Aorta (tissue), 5 donors: ENCODE results near the gene ING5. TPM values are rescaled to one million over a fixed set of nuclear protein-coding genes. Genes with fewer than 3 reads are reported as not detected.
"Not testable (repeated sequence)": the region's sequence is repeated elsewhere in the genome, so short reads cannot be mapped to it uniquely, and the experiment has no call there.

Experiments
- ATAC-seq: fragments of 200-7000 bp; cut with Tn5 transposase; one replicate; pipeline ENCODE4 v1.9.1; 2022; ENCODE audit warnings: moderate library complexity; ENCODE audit not compliant: low FRiP score
- DNase-seq, 2 donors: peaks; one replicate each; pipeline ENCODE4 v3.0.0-alpha.2; 2020
- H3K27ac ChIP-seq, 2 donors: one replicate each; pipeline ENCODE4 v1.5.1; 2013; ENCODE audit warnings: low read length in 2 of 2, mild to moderate bottlenecking in 2 of 2, moderate library complexity in 2 of 2, control low read depth in 1 of 2, inconsistent platforms in 1 of 2, low read depth in 1 of 2
- H3K27me3 ChIP-seq, 2 donors: one replicate each; pipeline ENCODE4 v1.6.1; 2013; ENCODE audit warnings: control low read depth in 1 of 2, low read length in 1 of 2, mild to moderate bottlenecking in 1 of 2, moderate library complexity in 1 of 2; ENCODE audit not compliant: insufficient read depth in 2 of 2, control insufficient read depth in 1 of 2
- H3K36me3 ChIP-seq, 2 donors: one replicate each; pipeline ENCODE4 v1.6.1; 2013; ENCODE audit warnings: control low read depth in 1 of 2, low read length in 1 of 2, mild to moderate bottlenecking in 1 of 2; ENCODE audit not compliant: insufficient read depth in 2 of 2, control insufficient read depth in 1 of 2
- H3K4me1 ChIP-seq, 2 donors: one replicate each; pipeline ENCODE4 v1.6.1; 2013; ENCODE audit warnings: low read length in 2 of 2, control low read depth in 1 of 2, mild to moderate bottlenecking in 1 of 2, moderate library complexity in 1 of 2; ENCODE audit not compliant: insufficient read depth in 2 of 2, control insufficient read depth in 1 of 2
- H3K4me3 ChIP-seq, 2 donors: one replicate each; pipeline ENCODE4 v1.5.1; 2013; ENCODE audit warnings: low read length in 2 of 2, control low read depth in 1 of 2, mild to moderate bottlenecking in 1 of 2
- H3K9me3 ChIP-seq: one replicate; pipeline ENCODE4 v1.6.1; 2013; ENCODE audit warnings: mild to moderate bottlenecking, low read length; ENCODE audit not compliant: control insufficient read depth
- WGBS, 2 donors: extraction: QIAGEN DNeasy Blood & Tissue Kit; methylation state at CpG; one replicate each; pipeline ENCODE4 v1.1.7; 2013; 5-methylcytosine and 5-hydroxymethylcytosine counted together
- intact Hi-C, 2 donors: fragments of 100-400 bp; cut with DNase I; formaldehyde crosslinking; loops; one replicate each; pipeline versions ENCODE4 v1.14.2 to v1.15.0; 2022
- polyA plus RNA-seq, 2 donors: library from polyadenylated mRNA; stranded (reverse); fragments of 200-250 nt; gene quantifications; one replicate each; pipeline ENCODE4 v1.2.3, GENCODE V29; 2013
- total RNA-seq, 2 donors: library from RNA; stranded (reverse); fragmentation: NEBNext Ultra II Directional; extraction: Animal tissue kit (Norgen Biotek cat#: 25700); gene quantifications; one replicate each; pipeline ENCODE4 v1.2.1, GENCODE V29; 2021
- donor health status: healthy with polysubstance abuse.
- donor health status: Bipolar disorder and iron deficiency.
- donor health status: DM: no; HTN: no; CAD: no.
- donor health status: DM: no; HTN: no; CAD: no.
- donor health status: DM: yes; HTN: yes; CAD: no.

Gene ING5
- total and polyA plus RNA-seq, 4 donors: 11.9 to 51.7 (median 31.2) TPM

- no peak overlapping the region for H3K4me3 ChIP-seq
- DNase-seq (no peak), ATAC-seq (no peak)
- no peak overlapping the region for H3K27ac ChIP-seq
- no peaks in the 10 kb centered on the region for H3K27me3 ChIP-seq
- no peaks in the 10 kb centered on the region for H3K4me1 ChIP-seq
- 74 to 82% methylated on average over 5 of the region's 5 CpGs for WGBS, 2 donors
- no peaks in the 10 kb centered on the region for H3K9me3 ChIP-seq
- intact Hi-C loops: no loop called here
- peaks cover 0 to 8% of the 10 kb centered on the region in 2 donors for H3K36me3 ChIP-seq
Observed at GRCh38 chr2:241658296-241658695, 43.5 kb upstream of the ING5 start.

GRCh38 chr2:241659150-241659739, 42.6 kb upstream of the ING5 start:
- ATAC-seq (peak; percentile 44), DNase-seq (no peak)
- 52 to 53% methylated on average over 26 of the region's 26 CpGs for WGBS, 2 donors
- intact Hi-C loops: no loop called here
- Histone ChIP-seq H3K4me3 (no peak overlapping the region), H3K9me3 (no peaks in the 10 kb centered on the region), H3K36me3 (peaks cover 0 to 8% of the 10 kb centered on the region in 2 donors), H3K4me1 (no peaks in the 10 kb centered on the region), H3K27me3 (no peaks in the 10 kb centered on the region), H3K27ac (no peak overlapping the region)

DNA sequence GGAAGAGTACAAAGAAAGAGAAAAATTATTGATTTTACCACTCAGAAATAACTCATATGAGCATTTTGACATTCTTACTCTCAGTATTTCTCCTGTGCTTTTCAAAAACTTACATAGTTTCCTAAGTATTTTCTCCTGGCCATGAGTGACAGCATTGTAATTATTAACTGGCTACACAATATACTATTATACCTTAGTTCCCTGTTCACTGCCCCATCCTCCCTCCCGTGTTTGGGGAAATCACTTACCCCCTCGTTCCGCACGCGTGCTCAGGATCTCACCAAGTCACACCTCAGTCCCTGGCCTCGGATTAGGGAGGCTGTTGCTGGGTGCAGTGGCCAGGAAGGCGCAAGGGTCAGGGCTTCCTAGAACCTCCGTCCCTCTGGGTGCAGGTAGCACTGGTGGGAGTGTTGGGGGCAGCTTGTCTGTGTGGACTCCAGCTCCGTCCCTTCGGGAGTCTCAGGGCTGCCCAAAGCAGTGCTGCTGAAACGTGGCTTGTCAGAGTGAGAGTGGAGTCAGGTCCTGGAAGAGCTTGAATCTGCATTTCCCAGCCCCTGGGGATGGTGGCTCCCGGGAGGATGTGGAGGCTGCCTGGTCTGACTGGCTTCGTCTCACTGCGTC, 41.1 kb upstream of the ING5 start:
- Histone ChIP-seq H3K36me3 (peaks cover 0 to 8% of the 10 kb centered on the region in 2 donors), H3K9me3 (no peaks in the 10 kb centered on the region), H3K27ac (no peak overlapping the region), H3K4me3 (no peak overlapping the region), H3K4me1 (no peaks in the 10 kb centered on the region), H3K27me3 (no peaks in the 10 kb centered on the region)
- WGBS, 2 donors: 90 to 94% methylated on average over 14 of the region's 14 CpGs
- ATAC-seq: no peak
- intact Hi-C loops: no loop called here
- DNase-seq: no peak

DNA sequence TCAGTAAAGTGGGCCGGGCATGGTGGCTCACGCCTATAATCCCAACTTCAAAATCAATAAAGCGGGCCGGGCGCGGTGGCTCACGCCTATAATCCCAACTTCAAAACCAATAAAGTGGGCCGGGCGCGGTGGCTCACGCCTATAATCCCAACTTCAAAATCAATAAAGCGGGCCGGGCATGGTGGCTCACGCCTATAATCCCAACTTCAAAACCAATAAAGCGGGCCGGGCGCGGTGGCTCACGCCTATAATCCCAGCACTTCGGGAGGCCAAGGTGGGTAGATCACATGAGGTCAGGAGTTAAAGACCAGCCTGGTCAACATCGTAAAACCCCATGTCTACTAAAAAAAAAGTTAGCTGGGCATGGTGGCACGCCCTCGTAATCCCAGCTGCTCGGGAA, 39.1 kb upstream of the ING5 start:
- intact Hi-C loops, ATAC-seq, DNase-seq, H3K27me3 ChIP-seq, H3K4me1 ChIP-seq, H3K9me3 ChIP-seq, H3K4me3 ChIP-seq, H3K36me3 ChIP-seq, H3K27ac ChIP-seq: not testable (repeated sequence)
- WGBS, 2 donors: 89 to 93% methylated on average over 24 of the region's 24 CpGs

DNA sequence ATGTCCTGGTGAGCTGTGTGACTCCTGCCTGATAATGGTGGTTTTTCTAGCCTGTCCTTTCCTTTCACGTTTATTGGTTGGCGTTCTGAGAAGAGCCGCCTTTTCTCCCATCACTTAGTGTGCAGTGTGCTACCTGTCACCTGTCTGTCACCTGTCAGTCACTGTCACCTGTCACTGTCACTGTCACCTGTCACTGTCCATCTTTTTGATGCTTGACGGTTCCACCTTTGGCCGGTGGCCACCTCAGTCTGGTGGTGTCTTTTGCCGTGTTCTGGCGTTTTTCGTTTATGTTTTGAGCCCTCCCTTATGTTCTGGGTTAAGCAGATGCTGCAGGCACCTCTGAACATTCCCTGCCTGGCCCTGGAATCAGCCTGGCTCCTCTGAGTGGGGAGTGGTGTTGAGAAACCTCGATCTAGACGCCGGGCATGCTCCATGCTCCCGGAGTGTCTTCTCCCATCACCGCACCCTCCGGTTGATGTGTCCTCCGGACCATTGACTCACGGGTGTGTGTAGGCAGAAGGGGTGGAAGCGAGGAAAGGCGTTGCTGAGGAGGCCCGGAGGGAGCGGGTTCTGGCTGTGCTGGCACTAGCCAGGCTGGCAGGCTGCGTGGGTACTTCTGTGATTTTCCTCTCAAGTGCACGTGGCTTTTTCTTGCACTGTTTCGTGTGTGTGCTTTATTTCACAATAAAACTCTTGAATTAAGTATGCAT, 36.0 kb upstream of the ING5 start:
- DNase-seq (no peak), ATAC-seq (no peak)
- Histone ChIP-seq H3K4me3 (no peak overlapping the region), H3K4me1 (no peaks in the 10 kb centered on the region), H3K27me3 (no peaks in the 10 kb centered on the region), H3K27ac (no peak overlapping the region), H3K9me3 (no peaks in the 10 kb centered on the region), H3K36me3 (peaks cover 0 to 2% of the 10 kb centered on the region in 2 donors)
- 84 to 86% methylated on average over 23 of the region's 23 CpGs for WGBS, 2 donors
- intact Hi-C loops: no loop called here

DNA sequence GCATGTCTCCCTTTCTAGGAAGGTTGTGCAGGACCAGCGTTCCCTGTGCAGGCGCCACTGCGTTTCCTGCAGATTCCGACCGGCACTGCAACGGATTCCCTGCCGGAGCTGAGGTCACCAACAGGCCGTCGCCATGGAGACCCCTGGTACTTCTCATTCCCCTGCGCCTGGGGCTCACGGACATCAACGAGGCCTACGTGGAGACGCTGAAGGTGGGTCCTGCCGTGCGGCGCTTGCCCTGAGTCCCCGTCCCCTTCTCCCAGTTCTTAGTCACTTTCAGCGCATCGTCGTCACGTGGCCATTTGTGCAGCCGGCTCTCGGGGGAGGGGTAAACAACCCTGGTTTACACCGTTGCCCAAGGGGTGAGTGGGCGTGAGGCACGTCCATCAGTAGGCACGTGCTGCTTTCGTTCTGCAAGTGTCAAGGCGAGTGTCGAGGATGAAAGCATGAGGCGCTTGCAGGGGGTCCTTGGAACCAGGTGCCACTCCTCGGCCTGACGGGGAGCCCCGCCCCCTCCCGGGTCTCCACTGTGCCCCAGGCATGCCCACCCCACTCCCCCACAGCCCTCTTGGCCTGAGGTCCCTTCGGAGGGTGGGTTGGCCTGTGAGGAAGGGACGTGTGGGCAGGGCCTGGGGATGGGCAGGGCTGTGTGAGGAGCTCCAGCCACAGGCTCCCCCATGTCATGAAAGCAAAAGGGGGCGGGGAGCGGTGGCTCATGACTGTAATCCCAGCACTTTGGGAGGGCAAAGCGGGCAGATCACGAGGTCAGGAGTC, 35.0 kb upstream of the ING5 start:
- H3K27ac ChIP-seq: no peak overlapping the region
- H3K4me3 ChIP-seq: no peak overlapping the region
- 69 to 71% methylated on average over 42 of the region's 42 CpGs for WGBS, 2 donors
- intact Hi-C loops: no loop called here
- H3K4me1 ChIP-seq: no peaks in the 10 kb centered on the region
- peaks cover 0 to under 1% of the 10 kb centered on the region in 2 donors for H3K36me3 ChIP-seq
- DNase-seq (no peak), ATAC-seq (no peak)
- H3K9me3 ChIP-seq: no peaks in the 10 kb centered on the region
- H3K27me3 ChIP-seq: no peaks in the 10 kb centered on the region

- intact Hi-C loops: no loop called here
- H3K4me3 ChIP-seq: no peak overlapping the region
- H3K36me3 ChIP-seq: peaks cover 0 to 1% of the 10 kb centered on the region in 2 donors
- no peak overlapping the region for H3K27ac ChIP-seq
- no peak for ATAC-seq
- DNase-seq: no peak
- H3K9me3 ChIP-seq: no peaks in the 10 kb centered on the region
- H3K27me3 ChIP-seq: no peaks in the 10 kb centered on the region
- 94 to 95% methylated on average over 20 to 21 of the region's 21 CpGs for WGBS, 2 donors
- no peaks in the 10 kb centered on the region for H3K4me1 ChIP-seq
Observed at GRCh38 chr2:241668354-241668753, 33.5 kb upstream of the ING5 start.

GRCh38 chr2:241668839-241669238, 33.0 kb upstream of the ING5 start:
- Histone ChIP-seq H3K27ac (no peak overlapping the region), H3K4me3 (no peak overlapping the region), H3K4me1 (no peaks in the 10 kb centered on the region), H3K36me3 (peaks cover 0 to 1% of the 10 kb centered on the region in 2 donors), H3K27me3 (no peaks in the 10 kb centered on the region), H3K9me3 (no peaks in the 10 kb centered on the region)
- ATAC-seq (no peak), DNase-seq (no peak)
- 85 to 88% methylated on average over 12 of the region's 12 CpGs for WGBS, 2 donors
- intact Hi-C loops: no loop called here
